Measurements from ENCODE around the gene EDN1. TPM values are rescaled to one million over a fixed set of nuclear protein-coding genes. Genes with fewer than 3 reads are reported as not detected.

The EDN1 gene
- total RNA-seq, 1 donor from 2014 or later, result 6.7 TPM

DNA sequence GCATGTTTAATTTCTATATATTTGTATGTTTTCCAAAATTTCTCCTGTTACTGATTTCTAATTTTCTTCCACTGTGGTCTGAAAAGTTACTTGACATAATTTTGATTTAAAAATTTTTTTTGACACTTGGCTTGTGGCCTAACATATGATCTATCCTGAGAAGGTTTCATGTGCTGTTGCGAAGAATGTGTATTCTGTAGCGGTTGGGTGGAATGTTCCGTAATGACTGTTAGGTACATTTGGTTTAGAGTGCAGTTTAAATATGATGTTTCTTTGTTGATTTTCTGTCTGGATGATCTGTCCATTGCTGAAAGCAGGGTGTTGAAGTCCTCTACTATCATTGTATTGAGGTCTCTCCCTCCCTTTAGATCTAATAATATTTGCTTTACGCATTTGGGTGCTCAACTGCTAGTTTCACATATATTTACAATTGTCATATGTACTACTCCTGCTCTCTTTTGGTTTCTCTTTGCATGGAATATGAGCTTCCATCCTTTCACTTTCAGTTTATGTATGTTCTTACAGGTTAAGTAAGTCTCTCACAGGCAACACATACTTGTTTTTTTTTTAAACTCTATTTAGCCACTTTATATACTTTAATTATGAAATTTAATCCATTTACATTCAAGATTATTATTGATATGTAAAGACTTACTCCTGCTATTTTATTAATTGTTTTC lies 19.5 kb upstream of the EDN1 start:
- no peak for DNase-seq

GRCh38 chr6:12271594-12271993 lies 18.6 kb upstream of the EDN1 start:
- no peak for DNase-seq

GRCh38 chr6:12271997-12272396 lies 18.2 kb upstream of the EDN1 start:
- DNase-seq, result no peak

DNA sequence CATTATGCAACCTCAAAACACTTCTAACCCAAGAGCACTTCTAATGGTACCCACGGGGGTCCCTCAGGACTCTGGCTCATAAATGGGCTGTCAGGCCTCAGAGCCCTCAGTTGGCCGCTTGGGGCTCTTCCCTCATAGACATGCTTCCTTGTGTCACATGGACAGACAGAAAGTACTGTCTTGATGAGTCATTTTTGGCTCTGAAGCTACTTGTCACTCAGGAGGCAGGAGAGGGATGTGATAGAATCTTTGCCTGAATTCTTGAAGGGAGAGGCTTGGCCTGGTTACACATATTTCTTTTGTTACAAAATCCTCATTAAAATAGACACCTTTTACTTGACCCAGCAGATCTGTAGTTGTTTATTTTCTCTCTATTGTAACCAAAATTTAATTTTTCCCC lies 15.1 kb upstream of the EDN1 start:
- DNase-seq, result no peak

GRCh38 chr6:12276930-12277315 lies 13.2 kb upstream of the EDN1 start:
- no peak for DNase-seq

DNA sequence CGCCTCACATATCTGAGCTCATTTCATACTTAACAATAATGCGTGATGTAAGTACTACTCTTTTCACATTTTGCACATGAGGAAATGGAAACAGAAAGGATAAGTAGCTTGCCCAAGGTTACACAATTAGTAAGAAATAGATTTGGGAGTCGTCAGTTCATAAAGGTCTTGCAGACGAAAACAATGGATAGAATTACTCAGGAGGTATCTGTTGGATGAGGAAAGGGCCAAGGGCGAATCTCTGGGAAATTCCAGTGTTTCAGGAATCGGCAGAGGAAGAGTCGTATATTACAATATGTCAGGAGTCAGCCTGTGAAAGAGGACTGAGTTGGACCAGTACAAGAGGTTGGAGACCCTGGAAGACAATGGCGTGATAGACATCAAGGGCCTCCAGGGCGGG lies 12.8 kb upstream of the EDN1 start:
- no peak for DNase-seq

GRCh38 chr6:12278915-12279314 lies 11.2 kb upstream of the EDN1 start:
- DNase-seq, result no peak

DNA sequence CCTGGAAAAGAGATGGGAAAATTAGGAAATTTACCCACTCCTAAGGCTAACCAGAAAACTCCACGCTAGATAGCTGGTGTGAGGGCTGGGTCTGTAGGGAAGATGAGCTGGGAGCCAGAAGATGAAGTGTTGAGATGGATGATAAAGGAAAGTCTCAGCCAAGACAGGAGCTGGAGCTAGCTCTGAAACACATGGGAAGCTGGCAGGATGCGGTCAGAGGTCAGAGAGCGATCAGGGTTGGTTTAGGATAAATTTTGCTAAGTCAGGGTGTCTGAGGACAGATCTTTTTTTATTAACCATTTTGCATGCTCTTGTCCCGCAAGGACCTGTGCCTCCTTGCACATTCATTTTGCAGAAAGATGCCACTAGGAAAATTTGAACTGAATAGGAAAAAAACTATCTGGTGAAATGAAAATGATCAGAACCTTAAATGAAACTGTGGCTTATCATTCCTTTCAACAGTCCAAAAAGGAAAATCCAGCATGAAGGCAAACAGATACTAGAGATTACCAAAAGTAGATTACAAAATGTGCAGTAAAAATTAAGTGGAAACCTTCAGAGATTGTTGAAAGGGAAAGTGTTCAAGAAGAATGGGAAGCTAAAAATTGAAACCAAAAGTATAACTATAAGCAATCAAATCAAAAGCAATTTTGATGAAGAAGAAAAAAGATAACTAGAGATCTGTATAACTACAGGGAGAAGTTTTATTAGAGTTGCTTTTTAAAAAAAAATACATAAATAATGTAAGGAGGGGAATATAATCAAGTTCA lies 10.7 kb upstream of the EDN1 start:
- no peak for DNase-seq

- no peak for DNase-seq
Measured at GRCh38 chr6:12280458-12280857, 9.7 kb upstream of the EDN1 start.

DNA sequence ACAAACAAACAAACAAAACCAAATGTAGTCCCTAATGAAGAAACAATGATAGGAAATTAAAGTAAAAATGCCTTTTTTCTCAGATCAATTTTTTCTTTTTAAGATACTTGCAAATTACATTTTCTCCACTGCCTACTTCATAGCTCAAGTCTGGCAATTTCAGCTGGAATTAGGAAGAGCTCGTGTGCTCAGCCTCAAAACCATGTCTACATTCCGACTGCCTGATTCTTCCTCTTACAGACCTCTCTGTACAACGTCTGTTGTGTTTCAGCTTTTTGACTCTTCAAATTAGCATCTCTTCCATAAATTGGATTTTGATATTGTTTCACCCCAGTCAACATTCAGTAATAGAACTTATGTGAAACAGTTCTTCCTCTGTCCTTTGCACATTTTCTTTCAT lies 9.3 kb upstream of the EDN1 start:
- DNase-seq, result no peak

GRCh38 chr6:12283904-12284303 lies 6.3 kb upstream of the EDN1 start:
- DNase-seq, result no peak

GRCh38 chr6:12286373-12287110 lies 3.6 kb upstream of the EDN1 start:
- no peak for DNase-seq

DNA sequence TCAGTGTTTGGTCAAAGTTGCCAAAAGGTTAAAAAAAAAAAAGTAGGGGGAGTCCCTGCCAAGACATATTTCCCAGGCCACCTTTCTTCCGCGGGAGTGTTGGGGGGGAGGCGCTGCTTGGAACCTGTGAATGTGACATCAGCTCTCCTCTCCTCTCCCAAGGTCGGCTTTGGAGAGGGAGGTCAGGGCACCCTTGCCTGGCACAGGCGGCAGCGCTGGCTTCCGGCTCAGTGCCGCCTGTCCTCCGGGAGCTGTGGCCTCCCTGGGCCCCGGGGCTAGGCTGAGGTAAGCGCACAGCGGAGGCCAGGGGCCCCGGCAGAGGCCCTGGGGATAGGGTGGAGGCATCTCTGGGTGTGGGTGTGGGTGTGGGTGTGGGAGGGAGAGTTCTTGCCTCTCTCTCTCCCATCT lies 1.9 kb upstream of the EDN1 start:
- no peak for DNase-seq

DNA sequence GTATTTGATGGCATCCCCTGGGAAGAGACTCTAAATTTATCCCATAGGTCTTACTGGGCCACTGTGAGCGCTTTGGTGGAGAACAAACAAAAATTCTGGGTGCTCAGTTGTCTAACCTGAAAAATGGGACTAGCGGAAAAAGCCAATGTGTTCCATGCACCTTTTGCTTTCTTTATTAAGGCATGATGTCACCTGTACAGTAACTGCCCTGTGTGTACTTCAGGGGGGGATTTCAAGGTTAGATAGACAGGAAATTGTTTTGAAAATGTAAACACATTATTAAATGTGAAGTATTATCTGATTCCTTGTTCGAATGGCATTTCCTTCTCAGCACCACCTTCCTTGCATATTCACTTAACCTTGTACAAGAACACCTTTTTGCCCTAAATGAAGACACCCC lies 1.2 kb upstream of the EDN1 start:
- DNase-seq, result no peak

- DNase-seq, result peak; percentile 46
Measured at GRCh38 chr6:12289365-12289919, 719 bp upstream of the EDN1 start.

- peak; percentile 33 for DNase-seq
Measured at GRCh38 chr6:12291071-12291838, 1.1 kb downstream of the EDN1 start.

DNA sequence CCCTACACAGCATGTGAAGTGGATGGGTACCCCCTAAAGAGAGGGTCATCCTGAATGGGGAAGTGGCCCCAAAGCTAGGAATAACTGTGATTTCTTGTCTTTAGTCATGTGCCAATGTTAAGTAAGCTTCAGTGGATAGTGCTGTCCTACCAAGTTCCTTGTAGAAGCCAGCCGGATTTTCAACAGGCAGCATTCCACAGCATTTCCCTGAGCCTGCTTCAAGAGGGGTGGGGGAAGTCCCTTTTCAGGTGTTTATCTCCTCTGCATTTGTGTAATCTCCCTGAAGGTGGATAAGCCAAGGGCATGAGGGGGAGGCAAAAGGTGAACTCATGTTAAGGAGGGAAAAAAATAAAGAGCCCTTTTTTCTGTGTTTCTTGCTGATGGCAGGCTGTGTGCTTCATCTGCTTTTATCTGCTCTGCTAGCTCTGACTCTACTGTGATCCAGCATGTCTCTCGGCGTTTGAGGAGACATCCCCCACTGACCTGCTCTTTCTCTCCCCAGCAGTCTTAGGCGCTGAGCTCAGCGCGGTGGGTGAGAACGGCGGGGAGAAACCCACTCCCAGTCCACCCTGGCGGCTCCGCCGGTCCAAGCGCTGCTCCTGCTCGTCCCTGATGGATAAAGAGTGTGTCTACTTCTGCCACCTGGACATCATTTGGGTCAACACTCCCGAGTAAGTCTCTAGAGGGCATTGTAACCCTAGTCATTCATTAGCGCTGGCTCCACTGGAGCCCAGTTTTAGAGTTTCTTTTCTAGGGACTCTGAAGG lies 1.9 kb downstream of the EDN1 start:
- DNase-seq, result no peak

DNA sequence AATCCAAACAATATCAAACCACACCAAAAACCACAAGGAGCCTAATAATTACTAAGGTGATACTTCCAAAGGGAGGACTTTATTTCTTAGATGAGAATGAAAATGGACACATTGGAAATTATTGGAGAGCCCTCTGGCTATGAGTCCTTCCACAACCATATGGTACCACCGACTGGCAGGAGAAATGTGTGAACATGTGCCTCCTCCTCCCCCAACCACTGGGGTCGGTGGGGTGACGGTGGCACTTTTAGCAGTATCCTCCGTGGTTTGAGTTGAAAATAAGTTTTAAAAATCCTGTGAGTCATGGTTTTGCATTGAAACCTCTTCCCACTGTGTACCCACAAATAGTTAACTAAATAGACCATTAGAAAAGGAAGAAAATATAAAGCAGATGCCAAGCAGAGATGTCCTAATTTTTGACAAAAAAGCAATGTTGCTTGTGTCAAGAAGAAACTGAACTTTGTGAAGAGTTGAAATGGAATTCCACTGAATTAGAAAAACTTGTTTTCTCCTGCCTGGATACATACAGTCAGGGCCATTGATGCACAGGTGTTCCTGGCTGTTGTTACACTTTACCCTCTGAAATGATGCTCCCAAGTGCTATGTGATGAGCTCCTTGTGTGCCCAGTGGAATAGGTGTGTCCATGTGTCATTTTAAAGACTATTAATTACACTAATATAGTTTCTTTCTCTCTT lies 3.2 kb downstream of the EDN1 start:
- no peak for DNase-seq

- no peak for DNase-seq
Measured at GRCh38 chr6:12293931-12294807, 4.0 kb downstream of the EDN1 start.

Data from tongue (tissue), 2 donors.